Measurements from ENCODE around the gene PLXNA2. TPM values are rescaled to one million over a fixed set of nuclear protein-coding genes. Genes with fewer than 3 reads are reported as not detected.

Gene PLXNA2
- total RNA-seq, 1 donor from 2014 or later: 17.7 TPM

DNA sequence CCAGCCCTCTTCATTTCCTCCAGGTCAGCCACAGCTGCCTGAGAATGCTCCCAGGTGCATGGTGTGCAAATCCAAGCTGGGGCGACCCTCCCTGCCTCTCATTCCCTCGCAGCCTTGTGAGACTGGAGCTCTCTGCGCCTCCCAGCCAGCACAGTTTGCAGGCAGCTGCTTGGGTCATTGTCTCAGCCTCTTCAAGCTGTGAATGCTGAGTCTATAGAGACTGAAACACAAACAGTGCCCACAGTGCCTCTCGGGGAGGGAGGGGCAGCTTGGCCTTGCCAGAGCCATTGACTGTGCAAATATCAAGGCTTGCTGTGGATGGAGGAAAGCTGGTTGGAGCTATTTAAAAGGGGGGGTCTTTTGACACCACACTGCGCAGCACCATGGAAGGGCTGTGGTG, 10.6 kb downstream of the PLXNA2 start:
- Histone ChIP-seq H3K9me3 (ENCODE audit: insufficient read depth, low read depth, low read length) (no peaks in the 10 kb centered on the region), H3K9ac (ENCODE audit: low read length) (no peak overlapping the region), H3K27ac (ENCODE audit: low read depth, low read length) (no peak overlapping the region), H3K4me1 (ENCODE audit: insufficient read depth, low read length) (peaks cover 32% of the 10 kb centered on the region), H3K36me3 (ENCODE audit: insufficient read depth, low read length) (no peaks in the 10 kb centered on the region), H4K20me1 (ENCODE audit: insufficient read depth, low read length) (no peaks in the 10 kb centered on the region), H3K79me2 (ENCODE audit: insufficient read depth, low read length) (peaks cover 44% of the 10 kb centered on the region), H3K27me3 (ENCODE audit: insufficient read depth, low read length) (no peaks in the 10 kb centered on the region), H3K4me2 (ENCODE audit: low read length) (no peak overlapping the region), H2AFZ (ENCODE audit: low read depth, low read length) (no peak overlapping the region), H3K4me3 (ENCODE audit: insufficient read depth, low read depth, low read length) (no peak overlapping the region)
- DNase-seq (ENCODE audit: low read depth) (no peak), FAIRE-seq (no peak)
- H3K27ac Mint-ChIP-seq (ENCODE audit: unreplicated experiment): peak overlapping the region; percentile 63
- peaks cover 58% of the 10 kb centered on the region for H3K4me1 Mint-ChIP-seq (ENCODE audit: low read depth, unreplicated experiment)
- TF ChIP-seq, protein P1, sequence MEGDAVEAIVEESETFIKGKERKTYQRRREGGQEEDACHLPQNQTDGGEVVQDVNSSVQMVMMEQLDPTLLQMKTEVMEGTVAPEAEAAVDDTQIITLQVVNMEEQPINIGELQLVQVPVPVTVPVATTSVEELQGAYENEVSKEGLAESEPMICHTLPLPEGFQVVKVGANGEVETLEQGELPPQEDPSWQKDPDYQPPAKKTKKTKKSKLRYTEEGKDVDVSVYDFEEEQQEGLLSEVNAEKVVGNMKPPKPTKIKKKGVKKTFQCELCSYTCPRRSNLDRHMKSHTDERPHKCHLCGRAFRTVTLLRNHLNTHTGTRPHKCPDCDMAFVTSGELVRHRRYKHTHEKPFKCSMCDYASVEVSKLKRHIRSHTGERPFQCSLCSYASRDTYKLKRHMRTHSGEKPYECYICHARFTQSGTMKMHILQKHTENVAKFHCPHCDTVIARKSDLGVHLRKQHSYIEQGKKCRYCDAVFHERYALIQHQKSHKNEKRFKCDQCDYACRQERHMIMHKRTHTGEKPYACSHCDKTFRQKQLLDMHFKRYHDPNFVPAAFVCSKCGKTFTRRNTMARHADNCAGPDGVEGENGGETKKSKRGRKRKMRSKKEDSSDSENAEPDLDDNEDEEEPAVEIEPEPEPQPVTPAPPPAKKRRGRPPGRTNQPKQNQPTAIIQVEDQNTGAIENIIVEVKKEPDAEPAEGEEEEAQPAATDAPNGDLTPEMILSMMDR (IDR thresholded peaks at IDR 0.05; ENCODE audit: insufficient read depth, low read depth, low read length): no peak
- no peak for TF ChIP-seq EZH2 (IDR thresholded peaks at IDR 0.05; ENCODE audit: insufficient read depth, low read length)
- H3K36me3 Mint-ChIP-seq (ENCODE audit: low read depth, unreplicated experiment): peaks cover 9% of the 10 kb centered on the region
- H3K27me3 Mint-ChIP-seq (ENCODE audit: low read depth, unreplicated experiment): peaks cover 2% of the 10 kb centered on the region
- no peak overlapping the region for H3K4me3 Mint-ChIP-seq (ENCODE audit: unreplicated experiment)
- peaks cover under 1% of the 10 kb centered on the region for H3K9me3 Mint-ChIP-seq (ENCODE audit: unreplicated experiment)

DNA sequence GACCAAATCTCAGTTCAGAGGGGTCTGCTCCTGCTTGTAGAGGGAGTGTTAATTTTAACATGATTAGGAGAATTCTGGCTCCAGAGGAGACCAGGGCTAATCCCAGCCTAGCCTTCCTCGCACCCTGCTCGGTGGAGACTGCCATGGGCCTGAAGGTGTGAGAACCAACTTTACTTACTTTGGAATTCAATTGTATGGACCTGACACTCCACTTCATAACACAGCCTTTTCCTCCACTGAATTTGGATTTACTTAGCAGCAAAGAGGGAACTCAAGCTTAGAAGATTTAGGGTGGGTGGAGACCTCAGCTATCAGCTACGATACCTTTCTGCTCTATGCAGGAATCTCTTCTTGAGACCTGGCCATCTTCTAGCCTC, 11.5 kb downstream of the PLXNA2 start:
- Histone ChIP-seq H3K4me1 (ENCODE audit: insufficient read depth, low read length) (peaks cover 32% of the 10 kb centered on the region), H3K9me3 (ENCODE audit: insufficient read depth, low read depth, low read length) (no peaks in the 10 kb centered on the region), H3K4me2 (ENCODE audit: low read length) (no peak overlapping the region), H4K20me1 (ENCODE audit: insufficient read depth, low read length) (no peaks in the 10 kb centered on the region), H3K4me3 (ENCODE audit: insufficient read depth, low read depth, low read length) (no peak overlapping the region), H3K79me2 (ENCODE audit: insufficient read depth, low read length) (peaks cover 47% of the 10 kb centered on the region), H3K36me3 (ENCODE audit: insufficient read depth, low read length) (no peaks in the 10 kb centered on the region), H2AFZ (ENCODE audit: low read depth, low read length) (no peak overlapping the region), H3K27me3 (ENCODE audit: insufficient read depth, low read length) (no peaks in the 10 kb centered on the region), H3K27ac (ENCODE audit: low read depth, low read length) (no peak overlapping the region), H3K9ac (ENCODE audit: low read length) (no peak overlapping the region)
- DNase-seq (ENCODE audit: low read depth) (no peak), FAIRE-seq (no peak)
- Mint-ChIP-seq H3K4me1 (ENCODE audit: low read depth, unreplicated experiment) (peaks cover 54% of the 10 kb centered on the region), H3K27ac (ENCODE audit: unreplicated experiment) (no peak overlapping the region), H3K9me3 (ENCODE audit: unreplicated experiment) (peaks cover 2% of the 10 kb centered on the region), H3K4me3 (ENCODE audit: unreplicated experiment) (no peak overlapping the region), H3K36me3 (ENCODE audit: low read depth, unreplicated experiment) (peaks cover 14% of the 10 kb centered on the region), H3K27me3 (ENCODE audit: low read depth, unreplicated experiment) (peaks cover 4% of the 10 kb centered on the region)
- TF ChIP-seq EZH2 (IDR thresholded peaks at IDR 0.05; ENCODE audit: insufficient read depth, low read length): no peak
- TF ChIP-seq, protein P1 (IDR thresholded peaks at IDR 0.05; ENCODE audit: insufficient read depth, low read depth, low read length): no peak

GRCh38 chr1:208231881-208232661, 12.1 kb downstream of the PLXNA2 start:
- H3K9me3 ChIP-seq (ENCODE audit: insufficient read depth, low read depth, low read length): no peaks in the 10 kb centered on the region
- no peaks in the 10 kb centered on the region for H3K36me3 ChIP-seq (ENCODE audit: insufficient read depth, low read length)
- no peak overlapping the region for H2AFZ ChIP-seq (ENCODE audit: low read depth, low read length)
- H3K27me3 ChIP-seq (ENCODE audit: insufficient read depth, low read length): no peaks in the 10 kb centered on the region
- no peak for TF ChIP-seq EZH2 (IDR thresholded peaks at IDR 0.05; ENCODE audit: insufficient read depth, low read length)
- TF ChIP-seq, protein P1 (IDR thresholded peaks at IDR 0.05; ENCODE audit: insufficient read depth, low read depth, low read length): no peak
- peaks cover 4% of the 10 kb centered on the region for H3K27me3 Mint-ChIP-seq (ENCODE audit: low read depth, unreplicated experiment)
- no peak overlapping the region for H3K9ac ChIP-seq (ENCODE audit: low read length)
- no peaks in the 10 kb centered on the region for H4K20me1 ChIP-seq (ENCODE audit: insufficient read depth, low read length)
- DNase-seq (ENCODE audit: low read depth) (peak; percentile 71), FAIRE-seq (no peak)
- H3K4me2 ChIP-seq (ENCODE audit: low read length): peak overlapping the region; percentile 46
- H3K27ac ChIP-seq (ENCODE audit: low read depth, low read length): no peak overlapping the region
- H3K4me3 Mint-ChIP-seq (ENCODE audit: unreplicated experiment): peak overlapping the region; percentile 63
- no peak overlapping the region for H3K4me3 ChIP-seq (ENCODE audit: insufficient read depth, low read depth, low read length)
- H3K9me3 Mint-ChIP-seq (ENCODE audit: unreplicated experiment): peaks cover 2% of the 10 kb centered on the region
- H3K79me2 ChIP-seq (ENCODE audit: insufficient read depth, low read length): peaks cover 47% of the 10 kb centered on the region
- no peak overlapping the region for H3K27ac Mint-ChIP-seq (ENCODE audit: unreplicated experiment)
- peaks cover 14% of the 10 kb centered on the region for H3K36me3 Mint-ChIP-seq (ENCODE audit: low read depth, unreplicated experiment)
- H3K4me1 Mint-ChIP-seq (ENCODE audit: low read depth, unreplicated experiment): peaks cover 54% of the 10 kb centered on the region
- peaks cover 32% of the 10 kb centered on the region for H3K4me1 ChIP-seq (ENCODE audit: insufficient read depth, low read length)

Measured in astrocyte (in vitro differentiated cells and primary cell).